Body of pancreas (tissue), 4 donors: ENCODE measurements around the gene SPRR4. TPM values are rescaled to one million over a fixed set of nuclear protein-coding genes. Genes with fewer than 3 reads are reported as not detected.

Experiments used
- ATAC-seq: fragments of 150-250 bp; one replicate; pipeline ENCODE4 v1.9.1; 2016
- DNase-seq, 4 donors: peaks; one replicate each; pipeline ENCODE4 v3.0.0-alpha.2; 2019
- H3K27ac ChIP-seq, 4 donors: fragments of 200-600 bp; sonication (generic); 1 replicate in 3 of 4; 2 replicates in 1 of 4; pipeline versions ENCODE4 v1.5.1 to v1.6.1; 2016 to 2019; ENCODE audit warnings: mild to moderate bottlenecking in 1 of 4, mixed read lengths in 1 of 4, moderate library complexity in 1 of 4
- H3K27me3 ChIP-seq, 2 donors: fragments of 200-600 bp; sonication (generic); one replicate each; pipeline ENCODE4 v1.6.0; 2016; ENCODE audit warnings: mild to moderate bottlenecking in 1 of 2
- H3K36me3 ChIP-seq, 2 donors: fragments of 200-600 bp; sonication (generic); replicated peaks in 1 of 2; 2 replicates each; pipeline ENCODE4 v1.5.1; 2016; ENCODE audit warnings: low read depth in 2 of 2; ENCODE audit not compliant: insufficient read depth in 1 of 2
- H3K4me1 ChIP-seq: fragments of 200-600 bp; sonication (generic); one replicate; pipeline ENCODE4 v1.6.0; 2016
- H3K4me3 ChIP-seq, 2 donors: fragments of 200-600 bp; sonication (generic); 1 replicate in 1 of 2; 2 replicates in 1 of 2; pipeline ENCODE4 v1.5.1; 2016 to 2019
- H3K9me3 ChIP-seq, 3 donors: fragments of 200-600 bp; sonication (generic); 1 replicate in 2 of 3; 2 replicates in 1 of 3; pipeline ENCODE4 v1.5.1; 2016
- CTCF ChIP-seq, 7 experiments: fragments of 450-650 bp in 4 of 7; fragments of 200-600 bp in 3 of 7; sonication (generic) in 3 of 7; IDR thresholded peaks; one replicate each; pipeline ENCODE4 v1.5.1; 2016 to 2019; ENCODE audit warnings: antibody characterized with exemption in 7 of 7
- POLR2A ChIP-seq, 3 donors: fragments of 450-650 bp; IDR thresholded peaks; one replicate each; pipeline ENCODE4 v1.6.1; 2016; ENCODE audit warnings: antibody characterized with exemption in 3 of 3, mild to moderate bottlenecking in 2 of 3
- WGBS, 2 donors: methylation state at CpG; one replicate each; pipeline ENCODE4 v1.1.5; 2017; 5-methylcytosine and 5-hydroxymethylcytosine counted together
- intact Hi-C: fragments of 100-400 bp; cut with DNase I; formaldehyde crosslinking; loops from one replicate; pipeline ENCODE4 v1.15.1; 2023
- total RNA-seq, 2 donors: library from RNA; depleted of rRNA; stranded (reverse); fragments of >200 nt; gene quantifications; one replicate each; pipeline ENCODE4 v1.1.0, GENCODE V29; 2016

SPRR4 gene
- total RNA-seq, 2 donors from 2014 or later, result not detected

GRCh38 chr1:152969036-152969435 is 1.4 kb upstream of the SPRR4 start:
- intact Hi-C loops, result no loop called here
- 60 to 87% methylated on average over 2 of the region's 2 CpGs for WGBS, 2 donors
- H3K4me3 ChIP-seq, result no peak overlapping the region
- no peaks in the 10 kb centered on the region for H3K27me3 ChIP-seq
- DNase-seq, result no peak
- TF ChIP-seq POLR2A (IDR thresholded peaks at IDR 0.05) (no peak), CTCF (IDR thresholded peaks at IDR 0.05) (no peak)
- no peaks in the 10 kb centered on the region for H3K9me3 ChIP-seq
- no peaks in the 10 kb centered on the region for H3K36me3 ChIP-seq
- H3K27ac ChIP-seq, result no peak overlapping the region
- ATAC-seq, result no peak
- H3K4me1 ChIP-seq, result no peaks in the 10 kb centered on the region

- no peak for TF ChIP-seq CTCF (IDR thresholded peaks at IDR 0.05)
- TF ChIP-seq POLR2A (IDR thresholded peaks at IDR 0.05), result no peak
- DNase-seq (no peak), ATAC-seq (no peak)
Measured at GRCh38 chr1:152972196-152972886, 1.9 kb downstream of the SPRR4 start.

GRCh38 chr1:152976688-152977087 is 6.2 kb downstream of the SPRR4 start:
- Histone ChIP-seq H3K27ac (no peak overlapping the region), H3K27me3 (no peaks in the 10 kb centered on the region), H3K4me3 (no peak overlapping the region), H3K36me3 (no peaks in the 10 kb centered on the region), H3K9me3 (no peaks in the 10 kb centered on the region), H3K4me1 (no peaks in the 10 kb centered on the region)
- 60 to 63% methylated on average over 1 of the region's 1 CpG for WGBS, 2 donors
- ATAC-seq (no peak), DNase-seq (no peak)
- TF ChIP-seq POLR2A (IDR thresholded peaks at IDR 0.05) (no peak), CTCF (IDR thresholded peaks at IDR 0.05) (no peak)
- intact Hi-C loops, result no loop called here

More at GRCh38 chr1:152972196-152972886, 1.9 kb downstream of the SPRR4 start:
- H3K27me3 ChIP-seq, result no peaks in the 10 kb centered on the region
- no peak overlapping the region for H3K4me3 ChIP-seq
- H3K27ac ChIP-seq, result no peak overlapping the region
- intact Hi-C loops, result no loop called here
- no peaks in the 10 kb centered on the region for H3K36me3 ChIP-seq
- H3K4me1 ChIP-seq, result no peaks in the 10 kb centered on the region
- 83 to 84% methylated on average over 4 of the region's 4 CpGs for WGBS, 2 donors
- no peaks in the 10 kb centered on the region for H3K9me3 ChIP-seq

GRCh38 chr1:152977614-152978013 is 7.2 kb downstream of the SPRR4 start:
- Histone ChIP-seq H3K36me3 (no peaks in the 10 kb centered on the region), H3K9me3 (no peaks in the 10 kb centered on the region), H3K27ac (no peak overlapping the region), H3K4me3 (no peak overlapping the region), H3K4me1 (no peaks in the 10 kb centered on the region), H3K27me3 (no peaks in the 10 kb centered on the region)
- ATAC-seq, result no peak
- DNase-seq, result no peak
- intact Hi-C loops, result no loop called here
- TF ChIP-seq POLR2A (IDR thresholded peaks at IDR 0.05), result no peak

- ATAC-seq (no peak), DNase-seq (no peak)
- H3K27me3 ChIP-seq, result no peaks in the 10 kb centered on the region
- H3K4me3 ChIP-seq, result no peak overlapping the region
- no peaks in the 10 kb centered on the region for H3K4me1 ChIP-seq
- no peak overlapping the region for H3K27ac ChIP-seq
- intact Hi-C loops, result no loop called here
- no peak for TF ChIP-seq CTCF (IDR thresholded peaks at IDR 0.05)
- WGBS, 2 donors, result 63 to 67% methylated on average over 1 of the region's 1 CpG
- no peaks in the 10 kb centered on the region for H3K9me3 ChIP-seq
- H3K36me3 ChIP-seq, result no peaks in the 10 kb centered on the region
Measured at GRCh38 chr1:152980676-152981075, 10.2 kb downstream of the SPRR4 start.
